Stimulated activated CD8-positive, alpha-beta memory T cell treated with anti-CD3 and anti-CD28 coated beads, Interleukin-4, amount 100 ng/mL, for 4 hours (primary cell): Measurements from ENCODE around the gene CHRD.

Experiments used
- DNase-seq, 2 donors: peaks; one replicate each; pipeline ENCODE4 v3.0.0-alpha.2; 2020; ENCODE audit warnings: low read depth in 2 of 2, low spot score in 1 of 2

CHRD gene

GRCh38 chr3:184360929-184361531 lies 18.8 kb upstream of the CHRD start:
- DNase-seq, result no peak

- peak in 1 of 2 donors; percentile 6 for DNase-seq
Measured at GRCh38 chr3:184361532-184361931, 18.3 kb upstream of the CHRD start, which contains the start of the genes CLCN2 and POLR2H. TSS of gene CLCN2 (minus strand) at chr3:184361605. CDS start at chr3:184361479, 126 bp downstream. TSS of gene POLR2H (plus strand) at chr3:184361710. CDS start at chr3:184363493, 1,783 bp downstream.

GRCh38 chr3:184361932-184362667 lies 17.8 kb upstream of the CHRD start:
- peak in 1 of 2 donors; percentile 5 for DNase-seq

GRCh38 chr3:184362668-184363546 lies 16.9 kb upstream of the CHRD start:
- peak; percentile 90 to 95 for DNase-seq

GRCh38 chr3:184366619-184367289 lies 13.1 kb upstream of the CHRD start:
- no peak for DNase-seq

- DNase-seq, result no peak
Measured at GRCh38 chr3:184368116-184368515, 11.7 kb upstream of the CHRD start.

GRCh38 chr3:184368586-184369183 lies 11.2 kb upstream of the CHRD start:
- DNase-seq, result no peak

GRCh38 chr3:184371570-184372018 lies 8.3 kb upstream of the CHRD start:
- peak in 1 of 2 donors; percentile 19 for DNase-seq

- no peak for DNase-seq
Measured at GRCh38 chr3:184372296-184372821, 7.5 kb upstream of the CHRD start.

GRCh38 chr3:184372911-184373310 lies 6.9 kb upstream of the CHRD start:
- no peak for DNase-seq

GRCh38 chr3:184373422-184373821 lies 6.4 kb upstream of the CHRD start:
- no peak for DNase-seq

- DNase-seq, result no peak
Measured at GRCh38 chr3:184375747-184376461, 4.0 kb upstream of the CHRD start.

- DNase-seq, result no peak
Measured at GRCh38 chr3:184377374-184377773, 2.5 kb upstream of the CHRD start.

- DNase-seq, result no peak
Measured at GRCh38 chr3:184377882-184378445, 1.9 kb upstream of the CHRD start, which contains the start of gene THPO. TSS of gene THPO (minus strand) at chr3:184378207. CDS start at chr3:184376259, 1,948 bp downstream.

- DNase-seq, result no peak
Measured at GRCh38 chr3:184378651-184379357, 1.1 kb upstream of the CHRD start.

GRCh38 chr3:184380185-184380626 lies 352 bp downstream of the CHRD start:
- DNase-seq, result no peak

- DNase-seq, result no peak
Measured at GRCh38 chr3:184380627-184381260, 890 bp downstream of the CHRD start.
